Fibroblast of the aortic adventitia (primary cell): Measurements from ENCODE around the gene CELF4. TPM values are rescaled to one million over a fixed set of nuclear protein-coding genes. Genes with fewer than 3 reads are reported as not detected.

Experiments used
- DNase-seq: peaks from one replicate; pipeline ENCODE4 v3.0.0-alpha.2; 2010; ENCODE audit warnings: low read depth
- H3K4me3 ChIP-seq: 2 replicates; pipeline ENCODE4 v1.5.1; 2011; ENCODE audit warnings: low read depth, mild to moderate bottlenecking, control low read depth, low read length, moderate library complexity
- CTCF ChIP-seq: IDR thresholded peaks from 2 replicates; pipeline ENCODE4 v1.5.1; 2011; ENCODE audit warnings: mild to moderate bottlenecking, low read length, control low read depth, inconsistent platforms; ENCODE audit not compliant: insufficient read depth
- total RNA-seq: library from RNA; depleted of rRNA; stranded (reverse); fragments of >200 nt; gene quantifications from 2 replicates; pipeline ENCODE4 v1.2.3, GENCODE V29; 2012; ENCODE audit warnings: low replicate concordance

The CELF4 gene
- total RNA-seq, 1 donor: not detected

- no peak overlapping the region for H3K4me3 ChIP-seq
- no peak for DNase-seq
- TF ChIP-seq CTCF: no peak
These were observed 184.0 kb downstream of the CELF4 start for GRCh38 chr18:37381554-37381953.

GRCh38 chr18:37380546-37381110 is 185.0 kb downstream of the CELF4 start:
- DNase-seq: no peak
- no peak for TF ChIP-seq CTCF
- H3K4me3 ChIP-seq: no peak overlapping the region

GRCh38 chr18:37378336-37379010 is 187.1 kb downstream of the CELF4 start:
- TF ChIP-seq CTCF: no peak
- H3K4me3 ChIP-seq: no peak overlapping the region
- no peak for DNase-seq

GRCh38 chr18:37375181-37375580 is 190.4 kb downstream of the CELF4 start:
- TF ChIP-seq CTCF: no peak
- H3K4me3 ChIP-seq: no peak overlapping the region
- no peak for DNase-seq

- DNase-seq: no peak
- no peak for TF ChIP-seq CTCF
- no peak overlapping the region for H3K4me3 ChIP-seq
These were observed 197.3 kb downstream of the CELF4 start for GRCh38 chr18:37368110-37368954.

GRCh38 chr18:37364237-37364636 is 201.4 kb downstream of the CELF4 start:
- DNase-seq: no peak
- no peak for TF ChIP-seq CTCF
- no peak overlapping the region for H3K4me3 ChIP-seq
